Type B pancreatic cell (in vitro differentiated cells): ENCODE data around the gene CORIN. TPM values are rescaled to one million over a fixed set of nuclear protein-coding genes. Genes with fewer than 3 reads are reported as not detected.

Source experiments
- DNase-seq: peaks from one replicate; pipeline ENCODE4 v3.0.0; 2021; ENCODE audit warnings: mixed read lengths; ENCODE audit not compliant: unreplicated experiment; ENCODE audit errors: extremely low spot score
- H3K27ac Mint-ChIP-seq: 2 replicates; pipeline ENCODE4 v1.8.0; 2021; ENCODE audit warnings: mild to moderate bottlenecking, mixed read lengths
- H3K27me3 Mint-ChIP-seq: 2 replicates; pipeline ENCODE4 v1.8.0; 2021; ENCODE audit warnings: mixed read lengths
- H3K36me3 Mint-ChIP-seq: 2 replicates; pipeline ENCODE4 v1.8.0; 2021; ENCODE audit warnings: mixed read lengths
- H3K4me1 Mint-ChIP-seq: one replicate; pipeline ENCODE4 v1.8.0; 2021; ENCODE audit warnings: mixed read lengths; ENCODE audit not compliant: unreplicated experiment
- H3K4me3 Mint-ChIP-seq: 2 replicates; pipeline ENCODE4 v1.8.0; 2021; ENCODE audit warnings: mild to moderate bottlenecking, mixed read lengths
- H3K9me3 Mint-ChIP-seq: 2 replicates; pipeline ENCODE4 v1.8.0; 2021; ENCODE audit warnings: mixed read lengths
- total RNA-seq: library from RNA; stranded (reverse); gene quantifications from 2 replicates; pipeline ENCODE4 v1.2.1, GENCODE V29; 2021; ENCODE audit warnings: low replicate concordance
- TF ChIP-seq, protein P1 (sequence below): fragments of 200-600 bp; sonication (generic); conservative IDR thresholded peaks from 2 replicates; pipeline ENCODE4 v1.5.0; 2021; ENCODE audit warnings: antibody characterized with exemption, mild to moderate bottlenecking

CORIN gene
- total RNA-seq, 1 donor from 2014 or later, result 34.6 TPM

DNA sequence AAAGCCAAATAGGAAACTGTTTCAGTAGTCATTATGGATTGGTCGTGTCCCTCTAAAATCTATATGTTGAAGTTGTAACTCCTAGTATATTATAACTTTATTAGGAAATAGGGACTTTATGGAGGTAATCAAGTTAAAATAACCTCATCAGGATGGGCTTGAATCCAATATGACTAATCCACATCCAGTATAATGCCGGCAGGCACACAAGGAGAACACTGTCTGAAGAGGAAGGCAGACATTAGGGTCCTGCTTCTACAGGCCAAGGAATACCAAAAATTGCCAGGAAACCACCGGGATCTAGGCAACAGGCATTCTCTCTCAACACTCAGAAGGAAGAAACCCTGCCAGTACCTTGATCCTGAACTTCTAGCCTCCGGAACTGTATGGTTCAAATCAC lies 222.5 kb downstream of the CORIN start:
- H3K27ac Mint-ChIP-seq, result no peak overlapping the region
- H3K4me1 Mint-ChIP-seq, result no peaks in the 10 kb centered on the region
- H3K9me3 Mint-ChIP-seq, result peaks cover 4% of the 10 kb centered on the region
- H3K27me3 Mint-ChIP-seq, result no peaks in the 10 kb centered on the region
- TF ChIP-seq, protein P1, sequence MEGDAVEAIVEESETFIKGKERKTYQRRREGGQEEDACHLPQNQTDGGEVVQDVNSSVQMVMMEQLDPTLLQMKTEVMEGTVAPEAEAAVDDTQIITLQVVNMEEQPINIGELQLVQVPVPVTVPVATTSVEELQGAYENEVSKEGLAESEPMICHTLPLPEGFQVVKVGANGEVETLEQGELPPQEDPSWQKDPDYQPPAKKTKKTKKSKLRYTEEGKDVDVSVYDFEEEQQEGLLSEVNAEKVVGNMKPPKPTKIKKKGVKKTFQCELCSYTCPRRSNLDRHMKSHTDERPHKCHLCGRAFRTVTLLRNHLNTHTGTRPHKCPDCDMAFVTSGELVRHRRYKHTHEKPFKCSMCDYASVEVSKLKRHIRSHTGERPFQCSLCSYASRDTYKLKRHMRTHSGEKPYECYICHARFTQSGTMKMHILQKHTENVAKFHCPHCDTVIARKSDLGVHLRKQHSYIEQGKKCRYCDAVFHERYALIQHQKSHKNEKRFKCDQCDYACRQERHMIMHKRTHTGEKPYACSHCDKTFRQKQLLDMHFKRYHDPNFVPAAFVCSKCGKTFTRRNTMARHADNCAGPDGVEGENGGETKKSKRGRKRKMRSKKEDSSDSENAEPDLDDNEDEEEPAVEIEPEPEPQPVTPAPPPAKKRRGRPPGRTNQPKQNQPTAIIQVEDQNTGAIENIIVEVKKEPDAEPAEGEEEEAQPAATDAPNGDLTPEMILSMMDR, result no peak
- DNase-seq, result no peak
- no peaks in the 10 kb centered on the region for H3K36me3 Mint-ChIP-seq
- no peak overlapping the region for H3K4me3 Mint-ChIP-seq

GRCh38 chr4:47612116-47613023 lies 225.5 kb downstream of the CORIN start:
- Mint-ChIP-seq H3K27me3 (no peaks in the 10 kb centered on the region), H3K9me3 (no peaks in the 10 kb centered on the region), H3K36me3 (no peaks in the 10 kb centered on the region), H3K27ac (no peak overlapping the region), H3K4me1 (no peaks in the 10 kb centered on the region), H3K4me3 (no peak overlapping the region)
- TF ChIP-seq, protein P1, result no peak
- no peak for DNase-seq

DNA sequence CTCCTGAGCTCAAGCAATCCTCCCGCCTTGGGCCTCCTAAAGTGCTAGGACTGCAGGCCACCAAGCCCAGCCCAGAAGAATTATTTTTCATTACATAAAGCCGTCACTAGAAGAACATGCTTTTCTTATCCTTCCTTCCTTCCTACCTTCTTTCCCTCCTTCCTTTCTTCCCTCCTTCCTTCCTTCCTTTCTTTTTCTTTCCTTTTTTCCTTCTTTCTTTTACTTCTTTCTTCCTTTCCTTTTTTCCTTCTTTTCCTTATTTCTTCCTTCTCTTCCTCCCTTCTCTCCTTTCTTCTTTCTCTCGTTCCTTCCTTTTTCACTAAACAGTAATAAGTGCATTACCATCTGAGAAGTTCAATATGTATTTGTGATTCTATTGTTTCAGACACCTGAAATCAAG lies 231.4 kb downstream of the CORIN start:
- Mint-ChIP-seq H3K4me3 (no peak overlapping the region), H3K27me3 (no peaks in the 10 kb centered on the region)

GRCh38 chr4:47598896-47599295 lies 239.0 kb downstream of the CORIN start:
- no peak overlapping the region for H3K27ac Mint-ChIP-seq
- H3K36me3 Mint-ChIP-seq, result peaks cover 5% of the 10 kb centered on the region
- no peak for DNase-seq
- H3K27me3 Mint-ChIP-seq, result no peaks in the 10 kb centered on the region
- no peaks in the 10 kb centered on the region for H3K9me3 Mint-ChIP-seq
- TF ChIP-seq, protein P1, result no peak
- H3K4me1 Mint-ChIP-seq, result peaks cover 10% of the 10 kb centered on the region
- H3K4me3 Mint-ChIP-seq, result no peak overlapping the region

More for the DNA sequence above, 231.4 kb downstream of the CORIN start:
- Mint-ChIP-seq H3K27ac (no peak overlapping the region), H3K36me3 (no peaks in the 10 kb centered on the region), H3K4me1 (no peaks in the 10 kb centered on the region), H3K9me3 (no peaks in the 10 kb centered on the region)
- no peak for DNase-seq
- TF ChIP-seq, protein P1, result no peak

DNA sequence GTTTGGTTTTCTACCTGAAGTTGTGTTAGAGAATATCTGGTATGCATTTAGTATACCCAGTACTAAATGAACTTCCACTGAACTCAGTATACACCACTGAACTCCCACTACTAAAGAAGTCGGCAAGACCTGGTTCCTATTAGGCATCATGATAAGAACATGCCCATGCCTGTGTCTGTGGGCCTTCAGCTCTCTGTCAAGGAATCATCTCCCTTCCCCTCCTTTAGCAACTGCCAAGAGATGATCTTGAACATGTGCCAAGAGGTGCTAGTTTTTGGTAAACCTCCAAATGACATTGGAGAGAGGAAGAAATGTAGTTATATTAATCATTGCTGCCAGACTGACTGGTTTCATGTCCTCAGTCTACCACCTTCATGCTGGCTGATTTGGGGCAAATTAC lies 239.5 kb downstream of the CORIN start:
- Mint-ChIP-seq H3K36me3 (peaks cover 5% of the 10 kb centered on the region), H3K4me1 (peaks cover 10% of the 10 kb centered on the region), H3K27me3 (no peaks in the 10 kb centered on the region), H3K4me3 (no peak overlapping the region), H3K9me3 (no peaks in the 10 kb centered on the region), H3K27ac (no peak overlapping the region)
- no peak for DNase-seq
- TF ChIP-seq, protein P1, result no peak
